ENCODE results near the gene NINJ1. TPM values are rescaled to one million over a fixed set of nuclear protein-coding genes. Genes with fewer than 3 reads are reported as not detected.

Gene NINJ1
- total and polyA plus RNA-seq, 2 of the 8 experiments (the other 6 are each of a cell fraction or from before 2014, with no cell fraction given): 28.2 to 65.6 TPM

- TF ChIP-seq TAF7 (optimal IDR thresholded peaks at IDR 0.05; ENCODE audit: borderline replicate concordance, low read depth, low read length) (no peak), RXRA (IDR thresholded peaks at IDR 0.05; ENCODE audit: insufficient read depth, low read depth, low read length) (no peak), NRF1 (IDR thresholded peaks at IDR 0.05; ENCODE audit: low read depth, low read length) (no peak), BACH1 (IDR thresholded peaks at IDR 0.05; ENCODE audit: low read length) (no peak)
Observed at GRCh38 chr9:93178851-93179786, 45.1 kb upstream of the NINJ1 start (continued).

Measured in H1 (cell line).